NCI-H1436 (cell line): ENCODE data around the gene SLC9A3.

ENCODE experiments used
- DNase-seq: peaks from one replicate; lab custom pipeline; 2025; lab: John Stamatoyannopoulos, UW

The SLC9A3 gene

DNA sequence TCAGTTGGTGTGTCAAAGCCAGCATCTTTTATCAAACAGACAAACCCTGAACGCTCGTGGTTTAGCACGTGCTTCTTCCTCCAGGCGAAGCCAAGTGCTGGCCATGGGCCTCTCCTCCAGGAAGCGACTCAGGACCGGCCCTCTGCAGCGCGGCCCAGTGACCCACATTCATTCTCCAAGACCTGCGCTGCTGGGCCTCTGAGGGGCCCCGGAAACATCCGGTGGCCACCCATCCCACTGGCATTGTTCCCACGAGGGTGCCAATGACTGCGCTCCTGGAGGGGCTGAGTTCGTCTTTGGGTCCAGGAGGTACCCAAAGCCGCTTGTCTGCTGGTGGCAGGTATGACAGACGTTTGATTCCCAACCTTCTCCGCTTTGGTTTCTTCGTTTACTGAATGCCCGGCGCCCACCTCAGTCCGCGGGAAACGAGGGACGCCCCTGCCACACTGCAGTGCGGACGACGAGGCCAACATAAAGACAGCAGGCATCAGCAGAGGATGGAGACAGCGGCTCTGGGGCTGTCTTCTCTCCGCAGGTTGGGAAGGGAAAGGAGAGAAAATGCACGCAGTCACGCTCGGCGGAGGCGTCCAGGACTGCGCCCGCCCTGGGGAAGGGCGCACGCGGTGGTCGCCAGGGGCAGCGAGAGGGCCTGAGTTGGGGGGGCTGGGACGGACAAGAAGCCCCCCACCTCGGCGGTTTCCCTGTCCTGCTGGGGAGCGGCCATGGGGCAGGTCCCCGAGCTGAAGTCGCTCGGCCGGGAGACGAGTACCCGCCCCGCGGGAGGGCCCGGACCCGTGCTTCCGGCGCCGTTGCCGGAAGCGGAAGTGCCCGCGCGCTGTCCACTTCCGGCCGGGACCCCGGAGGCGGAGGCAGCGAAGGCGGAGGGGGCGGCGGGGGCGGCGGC is 81.7 kb downstream of the SLC9A3 start, which contains the start of gene EXOC3:
EXOC3 (plus strand) TSS at position 842 of the 904 bp plus-strand sequence. CDS start 3,030 bp downstream, outside the sequence.
- DNase-seq = peak; percentile 62

DNA sequence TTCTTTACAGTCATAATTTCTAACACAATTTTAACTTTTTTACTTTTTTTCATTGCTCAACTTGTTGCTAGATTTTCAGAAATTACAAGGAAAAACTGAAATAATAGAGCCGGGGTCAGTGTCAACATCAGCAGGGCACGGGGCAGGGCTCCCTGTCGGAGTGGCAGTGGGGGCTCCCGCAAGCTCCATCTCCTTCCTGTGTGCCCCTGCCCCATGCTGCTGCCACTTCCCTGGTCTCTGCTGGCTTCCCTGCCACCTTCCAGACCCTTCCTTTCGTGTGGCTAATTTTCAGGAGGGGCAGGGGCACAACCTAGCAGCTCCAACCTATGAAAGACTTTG is 82.3 kb downstream of the SLC9A3 start:
- no peak for DNase-seq

DNA sequence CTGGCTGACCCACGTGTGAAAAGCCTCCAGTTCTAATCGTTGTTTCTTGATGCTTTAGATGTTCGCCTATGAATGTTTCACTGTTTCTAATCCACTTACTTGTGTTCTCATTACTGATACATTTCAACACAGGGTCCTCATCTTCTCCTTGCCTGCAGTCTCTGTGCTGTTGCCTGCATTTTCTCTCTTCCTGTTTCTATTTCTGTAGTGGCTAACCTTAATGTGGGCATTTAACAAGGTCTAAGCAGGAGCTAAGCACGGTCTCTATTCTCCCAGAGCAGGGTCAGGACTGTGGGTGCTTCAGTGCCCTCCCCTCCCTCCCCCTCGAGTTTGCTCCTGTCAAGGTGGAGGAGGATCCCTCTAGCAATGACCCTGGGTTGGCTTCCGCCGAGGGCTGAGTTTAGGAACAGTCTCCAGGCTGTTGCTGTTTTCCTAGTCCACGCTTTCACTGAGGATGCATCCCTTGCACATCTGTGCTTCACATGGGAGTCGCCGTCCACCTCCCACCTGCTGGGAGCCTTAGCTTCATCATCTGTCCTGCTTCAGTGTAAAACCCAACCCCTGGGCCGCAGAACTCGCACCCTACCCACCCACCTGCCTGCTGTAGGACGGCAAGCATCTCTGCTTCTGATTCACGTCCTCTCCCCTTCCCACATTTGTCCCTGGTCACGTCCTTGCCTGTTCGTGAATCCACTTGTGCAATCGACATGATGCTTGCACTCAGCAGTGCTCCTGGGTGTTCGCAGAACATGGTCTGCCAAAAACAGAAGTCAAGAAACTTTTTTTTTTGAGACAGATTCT is 83.6 kb downstream of the SLC9A3 start:
- DNase-seq = no peak

DNA sequence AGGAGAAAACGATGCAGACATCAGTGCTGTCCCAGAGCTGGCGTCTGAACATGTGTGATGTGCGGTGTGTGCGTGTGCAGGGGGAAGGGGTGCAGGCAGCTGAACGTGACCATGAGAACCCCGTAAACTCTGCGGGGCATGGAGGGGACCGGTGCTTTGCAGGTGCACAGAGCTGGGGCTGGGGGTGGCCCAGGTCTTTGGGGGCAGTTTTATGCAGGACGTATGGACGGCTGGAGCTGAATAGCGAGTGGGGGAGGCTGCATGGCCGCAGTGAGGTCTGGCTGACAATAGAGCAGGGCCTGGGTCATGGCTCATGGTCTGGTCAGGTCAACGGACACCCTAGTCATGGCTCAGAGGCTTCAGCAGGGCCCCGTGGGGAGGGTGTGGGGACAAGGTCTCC is 84.6 kb downstream of the SLC9A3 start:
- DNase-seq = no peak

DNA sequence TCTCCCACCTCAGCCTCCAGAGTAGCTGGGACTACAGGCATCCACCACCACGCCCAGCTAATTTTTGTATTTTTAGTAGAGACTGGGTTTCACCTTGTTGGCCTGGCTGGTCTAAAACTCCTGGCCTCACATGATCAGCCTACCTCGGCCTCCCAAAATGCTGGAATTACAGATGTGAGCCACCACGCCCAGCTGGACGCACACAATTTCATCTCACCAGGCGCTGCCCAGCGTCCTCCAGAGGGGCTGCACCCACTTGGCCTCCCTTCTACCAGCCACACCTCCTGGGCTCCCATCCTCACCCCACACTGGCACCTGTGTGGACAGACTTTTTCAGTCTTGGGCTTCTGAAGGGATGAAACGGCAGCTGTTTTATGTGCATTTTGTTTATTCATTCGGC is 85.1 kb downstream of the SLC9A3 start:
- DNase-seq = no peak

DNA sequence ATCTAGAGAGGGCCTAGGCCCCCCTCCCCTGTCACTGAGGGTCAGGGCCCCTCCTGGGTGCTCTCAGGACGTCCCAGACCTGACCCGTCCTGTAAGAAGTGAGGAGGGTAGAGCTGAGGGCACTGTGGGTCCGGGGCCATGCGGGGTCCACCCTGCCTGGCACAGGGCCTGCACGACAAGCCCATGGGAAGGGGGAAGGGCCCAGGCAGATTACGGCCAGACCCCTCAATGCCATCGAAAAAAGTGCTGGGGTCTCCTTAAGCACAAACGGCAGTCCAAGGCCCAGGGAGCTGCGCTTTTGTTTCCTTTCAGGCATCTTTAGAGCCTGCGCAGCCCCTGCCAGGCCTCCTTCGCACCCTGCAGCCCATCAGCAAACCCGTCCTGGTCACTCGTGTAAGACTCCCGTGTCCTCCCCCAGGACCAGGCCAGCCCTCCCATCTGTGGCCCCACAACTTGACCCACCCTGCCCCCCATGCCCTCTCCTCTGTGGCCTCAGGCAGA is 85.7 kb downstream of the SLC9A3 start:
- no peak for DNase-seq

DNA sequence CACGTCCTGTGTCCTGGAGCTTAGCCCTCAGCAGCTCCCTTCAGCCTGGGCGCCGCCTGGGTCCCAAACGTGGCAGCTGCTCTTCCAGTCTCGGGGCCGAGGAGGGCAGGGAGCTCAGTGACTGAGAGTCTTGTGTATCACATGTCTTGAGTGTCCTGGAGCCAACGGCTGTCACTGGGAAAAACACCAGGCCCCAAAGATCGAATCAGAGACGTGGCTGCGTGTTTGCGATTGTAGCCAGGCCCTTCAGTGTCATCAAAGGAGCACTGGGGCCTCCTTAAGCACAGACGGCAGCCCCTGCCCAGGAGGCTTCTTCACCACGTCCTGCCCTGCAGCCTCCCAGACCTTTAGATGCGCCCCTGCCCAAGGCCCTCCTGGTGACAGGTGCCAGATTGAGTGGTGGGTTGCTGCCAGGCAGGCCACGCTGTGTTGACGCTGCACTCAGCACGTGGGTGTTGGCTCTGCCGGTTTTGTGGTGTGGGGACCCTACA is 86.9 kb downstream of the SLC9A3 start:
- DNase-seq = no peak

DNA sequence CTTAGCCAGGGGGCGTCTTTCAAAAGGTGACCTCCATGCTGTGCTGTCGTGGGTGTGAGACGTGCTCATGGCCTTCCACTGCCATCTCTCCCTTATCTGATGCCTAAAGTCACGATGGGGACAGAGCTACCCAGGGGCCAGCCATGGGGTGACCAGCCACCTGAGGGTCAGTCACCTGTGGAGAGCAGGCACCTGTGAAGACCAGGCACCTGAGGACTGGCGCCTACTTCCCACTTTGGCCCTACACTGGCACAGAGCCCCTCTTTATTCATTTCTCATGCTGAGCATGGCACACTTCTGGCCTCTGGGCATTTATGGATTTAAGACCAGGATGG is 87.6 kb downstream of the SLC9A3 start:
- no peak for DNase-seq

DNA sequence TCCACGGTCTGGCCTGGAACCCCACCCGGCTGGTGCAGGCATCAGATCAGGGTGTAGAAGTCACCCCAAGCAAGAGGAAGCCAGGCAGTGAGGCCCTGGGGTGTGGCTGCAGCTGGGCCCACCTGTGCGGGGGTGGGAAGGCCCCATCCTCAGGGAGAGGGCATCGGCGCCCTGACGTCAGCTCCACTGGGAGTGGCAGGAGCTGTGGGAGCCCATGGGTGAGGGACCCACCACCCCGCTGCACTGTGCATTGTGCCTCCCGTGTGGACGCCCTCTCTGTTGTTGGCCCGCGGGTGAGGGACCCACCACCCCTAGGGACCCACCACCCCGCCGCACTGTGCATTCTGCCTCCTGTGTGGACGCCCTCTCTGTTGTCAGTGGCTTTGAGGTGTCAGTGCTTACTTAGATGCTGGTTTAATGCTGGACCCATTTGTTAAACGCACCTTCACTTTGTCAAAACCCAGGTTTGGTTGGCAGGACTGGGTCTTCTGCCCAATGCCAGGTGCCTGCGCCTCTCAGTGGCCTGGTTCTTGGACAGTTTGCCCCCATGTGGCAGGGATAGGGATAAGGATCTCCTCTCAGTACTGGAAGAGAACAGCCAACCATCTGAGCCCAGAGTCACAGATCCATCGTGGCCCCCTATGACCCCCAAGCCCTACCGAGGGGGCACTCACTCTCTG is 88.1 kb downstream of the SLC9A3 start:
- peak; percentile 28 for DNase-seq

DNA sequence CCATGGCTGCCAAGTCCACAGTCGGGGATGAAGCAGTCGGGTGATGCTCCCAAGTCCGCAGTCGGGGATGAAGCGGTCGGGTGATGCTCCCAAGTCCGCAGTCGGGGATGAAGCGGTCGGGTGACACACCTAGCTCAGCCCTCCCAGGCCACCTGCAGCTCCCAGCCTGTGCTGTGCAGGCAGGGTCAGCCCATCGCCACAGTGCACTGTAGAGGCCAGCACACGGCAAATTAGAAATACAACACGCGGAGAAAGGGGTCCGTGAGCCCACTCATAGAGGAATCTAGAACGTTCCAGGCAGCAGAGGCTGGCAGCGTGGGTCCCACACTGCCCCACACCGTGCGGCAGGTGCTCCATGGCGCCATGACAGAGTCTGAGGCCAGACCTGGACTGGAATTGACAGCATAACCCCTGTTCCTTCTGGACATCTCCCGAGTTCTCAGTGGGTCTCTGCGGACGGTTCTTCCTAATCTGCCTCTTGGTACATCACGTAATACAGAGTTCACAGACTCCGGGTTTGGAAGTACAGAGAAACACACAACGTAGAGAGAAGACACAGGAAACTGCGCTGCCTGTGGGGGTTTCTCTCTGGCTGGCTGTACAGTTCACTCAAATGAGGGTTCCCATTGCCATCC is 89.0 kb downstream of the SLC9A3 start:
- no peak for DNase-seq

DNA sequence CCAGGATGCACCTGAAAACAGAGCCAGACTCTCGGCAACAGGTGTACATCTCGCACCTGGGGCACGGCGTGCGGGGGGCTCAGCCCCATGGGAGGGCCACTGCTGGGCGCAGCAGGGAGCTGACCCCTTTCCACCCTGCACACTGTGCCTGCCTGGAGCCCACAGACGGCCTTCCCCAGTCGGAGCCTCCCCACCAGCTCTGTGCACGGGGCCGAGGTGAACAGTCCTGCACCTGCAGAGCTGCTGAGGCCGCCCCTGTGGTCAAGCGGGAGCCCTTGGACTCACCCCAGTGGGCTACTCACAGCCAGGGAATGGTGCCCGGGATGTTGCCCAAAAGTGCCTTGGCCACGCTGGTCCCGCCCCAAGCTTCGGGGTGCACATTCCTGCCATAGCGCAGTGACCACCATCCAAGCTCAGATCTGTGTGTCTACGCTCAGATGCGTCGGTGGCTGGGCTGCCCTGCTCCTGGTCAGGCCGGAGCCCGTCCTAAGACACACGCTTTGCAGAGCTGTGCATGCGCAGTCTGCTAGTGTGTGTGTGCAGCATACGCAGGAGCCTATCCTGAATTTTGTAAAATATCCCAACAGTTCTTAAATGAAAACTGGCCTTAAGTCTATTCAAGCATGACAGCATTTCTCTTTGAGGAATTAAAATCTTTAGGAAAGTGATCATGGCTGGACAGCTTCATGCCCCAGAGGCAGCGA is 89.7 kb downstream of the SLC9A3 start:
- no peak for DNase-seq

DNA sequence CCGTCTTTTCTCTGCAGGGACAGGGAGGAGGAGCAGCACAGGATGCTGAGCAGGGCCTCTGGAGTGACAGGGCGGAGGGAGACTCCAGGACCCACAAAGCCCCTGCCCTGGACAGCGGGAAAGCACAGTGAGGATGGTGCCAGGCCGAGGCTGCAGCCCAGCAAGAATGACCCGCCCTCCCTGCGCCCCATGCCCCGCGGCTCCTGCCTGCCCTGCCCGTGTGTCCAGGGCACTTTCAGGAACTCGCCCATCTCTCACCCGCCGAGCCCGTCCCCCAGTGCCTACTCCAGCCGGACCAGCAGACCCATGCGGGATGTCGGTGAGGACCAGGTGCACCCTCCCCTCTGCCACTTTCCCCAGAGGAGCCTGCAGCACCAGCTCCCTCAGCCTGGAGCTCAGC is 90.4 kb downstream of the SLC9A3 start:
- no peak for DNase-seq

DNA sequence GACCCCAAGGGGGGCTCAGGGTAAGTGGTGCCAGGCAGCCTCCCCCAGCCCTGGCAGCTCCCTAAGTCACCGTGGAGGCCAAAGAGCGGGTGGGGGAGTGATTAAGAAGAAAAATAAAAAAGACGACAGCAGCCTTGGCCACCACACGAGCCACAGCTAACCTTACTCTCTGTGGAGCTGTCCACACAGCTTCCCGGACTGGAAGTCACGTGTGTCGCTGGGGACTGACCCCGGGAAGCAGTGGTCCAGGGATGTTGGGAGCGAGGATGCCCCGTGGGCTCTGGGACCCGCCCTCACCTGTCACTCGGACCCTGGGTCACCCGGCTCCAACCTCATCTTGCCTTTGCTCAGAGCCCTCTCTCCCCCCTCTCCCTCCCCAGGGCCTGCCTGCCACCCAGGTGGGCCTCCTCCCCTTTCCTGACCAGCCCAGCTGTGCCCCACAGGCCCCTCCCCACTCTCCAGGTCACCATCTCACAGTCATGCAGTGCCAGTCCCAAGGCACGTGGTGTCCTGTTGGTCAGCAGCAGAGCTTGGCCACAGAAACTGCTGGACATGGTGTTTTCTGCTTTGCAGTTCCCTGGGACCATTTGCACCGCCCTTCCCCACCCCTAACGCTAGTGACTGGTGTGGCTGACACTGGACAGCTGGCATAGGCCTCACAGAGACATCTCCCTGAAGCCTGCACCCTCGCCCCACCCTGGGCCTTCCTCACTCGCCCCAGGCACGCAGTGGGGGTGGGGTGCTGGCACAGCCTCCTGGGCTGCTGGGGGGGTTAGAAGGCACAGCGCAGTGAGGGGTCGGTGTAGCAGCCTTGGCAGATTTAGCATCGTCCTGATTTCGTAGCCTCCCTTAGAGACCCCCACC is 91.1 kb downstream of the SLC9A3 start:
- no peak for DNase-seq

DNA sequence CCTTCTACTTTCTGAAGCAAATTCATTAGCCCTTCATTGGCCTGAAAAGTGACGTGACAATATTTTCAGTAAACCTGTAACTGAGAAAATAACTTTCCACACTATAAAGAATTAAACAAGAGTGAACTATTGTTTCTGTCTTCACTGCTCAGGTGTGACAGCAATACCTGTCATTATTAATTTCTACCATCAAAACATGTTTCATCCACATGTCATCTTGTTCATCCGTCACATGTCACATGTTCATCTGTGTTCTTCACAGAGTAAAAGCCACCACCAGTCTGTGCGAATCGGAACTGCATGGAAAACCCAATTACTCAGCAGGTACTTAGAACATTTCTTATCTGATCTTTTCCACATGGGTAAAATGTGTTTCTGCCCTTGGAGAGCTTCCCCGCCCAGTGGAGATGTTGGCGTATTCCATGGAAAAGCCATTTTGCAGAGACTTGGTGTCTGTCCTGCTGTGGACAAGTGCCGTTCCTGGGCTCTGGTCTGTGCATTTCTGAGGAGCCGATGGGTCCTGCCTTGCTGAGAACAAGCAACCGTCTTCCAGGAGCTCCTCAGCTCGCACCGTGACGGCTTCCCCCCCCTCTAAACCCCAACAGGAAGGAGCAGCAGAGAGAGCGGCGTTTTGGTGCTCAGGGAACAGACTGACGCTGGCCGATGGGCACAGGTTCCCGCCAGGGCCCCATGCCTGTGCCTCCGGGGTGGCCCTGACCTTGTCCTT is 91.9 kb downstream of the SLC9A3 start:
- no peak for DNase-seq

DNA sequence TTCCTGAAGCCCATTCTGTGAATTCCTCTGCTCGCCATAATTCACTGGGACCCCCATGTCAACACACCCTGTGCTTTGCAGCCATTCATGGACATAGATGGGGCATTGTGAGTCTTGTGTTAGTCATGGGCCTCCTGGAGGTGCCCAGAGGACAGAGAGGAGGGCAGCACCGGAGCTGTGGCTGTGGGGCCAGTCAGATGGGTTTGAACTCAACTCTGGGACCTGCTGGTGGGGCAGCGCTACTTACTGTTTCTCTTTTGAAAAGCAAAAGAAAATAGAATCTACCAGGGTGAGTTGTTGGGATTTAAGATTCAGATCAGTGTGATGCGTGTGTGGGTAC is 92.6 kb downstream of the SLC9A3 start:
- DNase-seq = no peak

DNA sequence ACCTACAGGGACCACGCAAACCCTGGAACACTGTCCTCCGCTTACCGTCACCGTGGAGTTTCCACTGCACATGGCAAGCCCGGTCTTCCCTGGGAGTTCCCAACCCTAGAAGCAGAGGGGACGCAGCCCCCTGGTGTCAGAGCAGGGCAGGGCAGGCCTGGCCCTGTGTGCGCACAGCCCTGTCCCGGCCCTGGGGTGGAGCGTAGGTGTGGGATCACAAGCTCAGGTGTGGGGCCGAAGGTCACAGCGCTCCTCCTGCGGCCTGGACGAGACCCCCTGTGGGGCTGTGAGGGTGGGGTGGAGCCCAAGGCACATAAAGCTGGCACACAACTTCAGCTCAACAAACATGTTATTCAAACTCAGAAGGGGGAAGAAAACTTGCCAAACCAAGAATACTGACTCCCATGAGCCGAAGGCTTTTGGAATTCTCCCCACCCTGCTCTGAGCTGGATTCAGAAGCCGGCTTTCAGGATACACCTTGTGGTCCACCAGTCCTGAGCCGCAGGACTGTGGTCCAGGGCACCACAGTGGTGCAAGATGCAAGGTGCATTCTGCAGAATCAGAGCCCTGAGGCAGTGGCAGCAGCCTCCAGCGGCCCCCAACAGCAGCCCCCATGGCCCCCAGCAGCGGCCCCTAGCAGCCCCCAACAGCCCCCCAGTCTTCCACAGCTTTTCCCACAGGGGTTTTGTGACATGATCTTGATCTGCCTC is 93.1 kb downstream of the SLC9A3 start:
- peak; percentile 60 for DNase-seq

DNA sequence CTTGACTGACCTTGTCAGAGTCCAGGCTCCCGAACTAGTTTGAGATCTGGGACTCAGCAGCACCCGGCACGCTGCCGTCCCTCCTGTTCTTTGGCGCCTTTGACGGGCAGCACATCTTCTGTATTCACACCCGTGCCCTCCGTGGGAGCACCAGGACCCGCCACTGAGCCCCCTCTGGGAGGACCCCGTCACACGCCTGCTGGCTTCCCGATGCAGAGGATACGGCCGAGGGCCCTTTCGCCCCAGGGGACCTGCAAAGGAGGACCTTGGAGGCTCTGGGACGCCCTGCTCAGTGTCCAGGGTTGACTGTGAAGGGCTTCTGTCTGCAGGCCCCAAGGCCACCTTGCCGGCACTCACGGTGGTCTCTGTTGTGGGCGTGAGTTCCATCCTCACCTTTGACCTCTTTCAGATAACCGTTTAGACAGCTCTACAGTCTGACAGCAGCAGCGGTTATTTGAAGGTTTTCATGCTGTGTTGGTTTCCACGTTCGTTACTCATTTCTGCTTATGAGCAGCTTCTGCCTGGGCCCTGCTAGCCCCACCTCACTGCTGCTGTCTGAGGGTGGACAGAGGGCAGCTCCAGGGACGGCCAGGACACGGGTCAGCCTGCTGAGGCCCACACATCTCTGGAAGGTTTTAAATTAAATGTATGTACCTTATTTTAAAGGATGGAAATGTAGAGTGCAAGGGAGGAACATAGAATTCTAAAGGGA is 93.9 kb downstream of the SLC9A3 start:
- DNase-seq = no peak

DNA sequence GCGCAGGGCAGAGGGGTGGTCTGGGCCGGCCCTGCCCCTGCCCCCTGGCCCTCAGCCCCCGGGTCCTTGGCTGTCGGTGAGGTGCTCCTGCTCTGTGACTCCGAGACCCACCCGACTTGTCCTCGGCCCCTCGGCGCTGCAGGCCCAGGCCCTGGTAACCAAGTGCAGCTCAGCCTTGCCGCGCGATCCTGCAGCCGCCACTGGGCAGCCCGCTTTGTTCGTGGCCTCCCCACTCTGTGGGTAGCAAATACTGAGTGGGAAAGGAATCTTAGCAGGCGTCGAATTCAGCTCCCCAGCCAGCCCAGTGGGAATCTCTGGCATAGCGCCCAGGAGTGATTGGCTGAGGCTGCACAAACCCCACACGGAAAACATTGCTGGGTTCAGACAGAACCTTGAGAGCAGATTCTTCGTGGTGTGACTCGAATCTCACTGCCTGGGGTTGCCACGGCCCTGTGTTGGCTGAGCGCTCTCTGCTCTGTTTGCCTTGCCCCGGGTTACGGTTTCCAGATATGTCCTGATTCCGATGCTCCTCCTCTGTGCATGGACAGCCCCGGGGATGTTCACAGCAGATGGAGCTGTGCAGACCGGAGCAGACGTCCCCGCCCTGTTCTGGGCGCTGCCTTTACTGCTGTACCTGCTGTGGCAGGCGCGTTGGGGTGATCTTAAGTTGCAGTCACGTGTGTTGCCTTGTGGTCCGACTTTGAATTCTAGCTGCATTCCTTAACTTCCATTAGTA is 94.6 kb downstream of the SLC9A3 start:
- DNase-seq = no peak
